Measurements from ENCODE around the gene PROCA1. TPM values are rescaled to one million over a fixed set of nuclear protein-coding genes. Genes with fewer than 3 reads are reported as not detected.

PROCA1 gene
- total RNA-seq, 2 experiments from 2014 or later = 5.0 to 5.1 TPM

DNA sequence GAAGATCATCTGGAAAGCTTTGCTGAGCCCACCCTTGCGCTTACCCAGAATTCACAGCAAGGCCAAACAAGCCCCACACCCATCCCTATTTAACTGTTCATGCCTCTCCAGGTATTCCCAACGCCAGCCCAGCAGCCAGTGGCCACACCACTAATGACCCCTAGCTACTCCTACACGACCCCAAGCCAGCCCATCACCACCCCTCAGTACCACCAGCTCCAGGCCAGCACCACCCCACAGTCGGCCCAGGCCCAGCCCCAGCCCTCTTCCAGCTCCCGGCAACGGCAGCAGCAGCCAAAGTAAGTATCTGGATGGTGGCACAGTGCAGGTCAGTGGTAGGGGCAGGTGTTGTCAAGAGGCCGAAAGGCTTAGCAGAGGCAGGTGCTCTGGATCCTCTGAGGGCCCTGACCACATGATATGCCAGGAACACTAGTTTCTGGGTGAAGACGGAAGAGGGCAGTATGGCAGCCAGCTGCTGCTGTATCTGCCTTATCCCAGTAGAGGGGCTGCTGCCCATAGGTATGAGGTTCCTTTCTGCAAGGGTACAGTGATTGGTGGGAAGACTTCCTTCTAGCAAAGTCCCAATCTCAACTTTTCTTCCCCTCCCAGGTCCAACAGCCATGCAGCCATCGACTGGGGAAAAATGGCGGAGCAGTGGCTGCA, 10.7 kb downstream of the PROCA1 start:
- intact Hi-C loops (cut with micrococcal nuclease) = no loop called here
- H3K9me3 Mint-ChIP-seq = no peaks in the 10 kb centered on the region
- DNase-seq = no peak
- H3K4me1 Mint-ChIP-seq (ENCODE audit: low read depth) = no peaks in the 10 kb centered on the region
- CTCF ChIA-PET = no interaction called here
- ATAC-seq = no peak
- POLR2A ChIA-PET = interaction anchor here (1.3 to 2.7 kb wide), 3 partner anchors 9 to 90 kb away, joined by 3 to 14 read pairs (median 5); no protein-coding TSS in a partner anchor
- H3K27me3 Mint-ChIP-seq = no peaks in the 10 kb centered on the region
- TF ChIP-seq, protein P1, sequence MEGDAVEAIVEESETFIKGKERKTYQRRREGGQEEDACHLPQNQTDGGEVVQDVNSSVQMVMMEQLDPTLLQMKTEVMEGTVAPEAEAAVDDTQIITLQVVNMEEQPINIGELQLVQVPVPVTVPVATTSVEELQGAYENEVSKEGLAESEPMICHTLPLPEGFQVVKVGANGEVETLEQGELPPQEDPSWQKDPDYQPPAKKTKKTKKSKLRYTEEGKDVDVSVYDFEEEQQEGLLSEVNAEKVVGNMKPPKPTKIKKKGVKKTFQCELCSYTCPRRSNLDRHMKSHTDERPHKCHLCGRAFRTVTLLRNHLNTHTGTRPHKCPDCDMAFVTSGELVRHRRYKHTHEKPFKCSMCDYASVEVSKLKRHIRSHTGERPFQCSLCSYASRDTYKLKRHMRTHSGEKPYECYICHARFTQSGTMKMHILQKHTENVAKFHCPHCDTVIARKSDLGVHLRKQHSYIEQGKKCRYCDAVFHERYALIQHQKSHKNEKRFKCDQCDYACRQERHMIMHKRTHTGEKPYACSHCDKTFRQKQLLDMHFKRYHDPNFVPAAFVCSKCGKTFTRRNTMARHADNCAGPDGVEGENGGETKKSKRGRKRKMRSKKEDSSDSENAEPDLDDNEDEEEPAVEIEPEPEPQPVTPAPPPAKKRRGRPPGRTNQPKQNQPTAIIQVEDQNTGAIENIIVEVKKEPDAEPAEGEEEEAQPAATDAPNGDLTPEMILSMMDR (IDR thresholded peaks at IDR 0.05) = no peak
- no peak overlapping the region for H3K4me3 Mint-ChIP-seq
- no peak overlapping the region for H3K27ac Mint-ChIP-seq
- peaks cover 33% of the 10 kb centered on the region for H3K36me3 Mint-ChIP-seq (ENCODE audit: low read depth)

DNA sequence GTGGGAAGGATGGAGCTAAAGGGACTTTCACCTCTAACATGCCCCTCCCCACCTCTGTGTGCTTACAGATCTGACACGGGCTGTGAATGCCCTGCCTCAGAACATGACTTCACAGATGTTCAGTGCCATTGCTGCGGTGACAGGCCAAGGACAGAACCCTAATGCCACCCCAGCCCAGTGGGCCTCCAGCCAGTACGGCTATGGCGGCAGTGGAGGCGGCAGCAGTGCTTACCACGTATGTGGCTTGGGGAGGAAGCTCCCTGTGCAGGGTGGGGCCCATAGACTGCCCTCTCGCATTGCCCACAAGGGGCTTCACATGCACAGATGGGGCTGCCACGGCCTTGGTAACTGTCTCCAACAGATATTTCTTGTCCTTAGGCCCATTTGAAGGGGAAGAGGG, 11.4 kb downstream of the PROCA1 start:
- POLR2A ChIA-PET = interaction anchor here (1.3 to 2.7 kb wide), 3 partner anchors 9 to 89 kb away, joined by 3 to 14 read pairs (median 5); no protein-coding TSS in a partner anchor
- Mint-ChIP-seq H3K4me3 (no peak overlapping the region), H3K27me3 (no peaks in the 10 kb centered on the region), H3K4me1 (ENCODE audit: low read depth) (no peaks in the 10 kb centered on the region), H3K27ac (no peak overlapping the region), H3K9me3 (no peaks in the 10 kb centered on the region), H3K36me3 (ENCODE audit: low read depth) (peaks cover 37% of the 10 kb centered on the region)
- no peak for ATAC-seq
- intact Hi-C loops (cut with micrococcal nuclease) = no loop called here
- CTCF ChIA-PET = no interaction called here
- no peak for DNase-seq
- TF ChIP-seq, protein P1 (IDR thresholded peaks at IDR 0.05) = no peak

DNA sequence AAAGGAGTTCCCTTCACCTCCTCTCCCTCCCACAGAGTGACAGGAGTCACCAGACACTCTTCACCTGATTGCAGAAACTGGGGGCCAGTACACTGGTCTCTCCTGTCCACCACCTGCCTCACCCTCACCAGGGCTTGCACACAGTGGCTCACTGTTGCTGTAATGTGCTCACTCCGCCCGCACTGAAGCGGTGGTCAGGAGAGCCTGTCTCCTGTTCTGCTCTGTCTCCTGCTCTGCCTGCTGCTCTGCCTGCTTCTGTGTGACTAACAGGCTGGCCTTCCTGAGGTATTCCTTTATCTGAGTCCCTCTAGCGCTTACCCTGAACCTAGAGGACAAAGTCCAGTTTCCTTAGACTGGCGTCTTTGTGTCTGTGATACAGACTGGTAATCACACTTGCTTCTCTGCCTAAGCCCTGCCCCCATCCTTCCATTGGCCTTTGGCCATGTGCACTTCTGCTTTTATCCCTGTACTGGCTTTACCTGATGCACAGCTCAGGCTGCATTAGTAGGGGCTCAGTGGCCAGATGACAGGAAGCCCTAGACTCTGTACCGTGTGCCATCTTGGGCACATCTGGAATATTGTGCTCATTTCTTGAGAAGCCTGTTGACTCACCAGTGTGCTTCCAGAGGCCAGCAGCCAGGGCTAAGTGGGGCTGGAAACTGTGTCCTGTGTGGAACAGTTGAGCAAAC, 13.3 kb downstream of the PROCA1 start:
- POLR2A ChIA-PET = interaction anchor here (0.9 to 1.0 kb wide), 2 partner anchors 11 to 13 kb away, joined by 3 to 4 read pairs; partner anchors contain the start of gene PROCA1
- H3K4me3 Mint-ChIP-seq = no peak overlapping the region
- CTCF ChIA-PET = no interaction called here
- no peak for ATAC-seq
- peaks cover 49% of the 10 kb centered on the region for H3K36me3 Mint-ChIP-seq (ENCODE audit: low read depth)
- no peak for DNase-seq
- H3K27me3 Mint-ChIP-seq = no peaks in the 10 kb centered on the region
- intact Hi-C loops (cut with micrococcal nuclease) = no loop called here
- H3K9me3 Mint-ChIP-seq = no peaks in the 10 kb centered on the region
- no peak overlapping the region for H3K27ac Mint-ChIP-seq
- no peaks in the 10 kb centered on the region for H3K4me1 Mint-ChIP-seq (ENCODE audit: low read depth)
- TF ChIP-seq, protein P1 (IDR thresholded peaks at IDR 0.05) = no peak

DNA sequence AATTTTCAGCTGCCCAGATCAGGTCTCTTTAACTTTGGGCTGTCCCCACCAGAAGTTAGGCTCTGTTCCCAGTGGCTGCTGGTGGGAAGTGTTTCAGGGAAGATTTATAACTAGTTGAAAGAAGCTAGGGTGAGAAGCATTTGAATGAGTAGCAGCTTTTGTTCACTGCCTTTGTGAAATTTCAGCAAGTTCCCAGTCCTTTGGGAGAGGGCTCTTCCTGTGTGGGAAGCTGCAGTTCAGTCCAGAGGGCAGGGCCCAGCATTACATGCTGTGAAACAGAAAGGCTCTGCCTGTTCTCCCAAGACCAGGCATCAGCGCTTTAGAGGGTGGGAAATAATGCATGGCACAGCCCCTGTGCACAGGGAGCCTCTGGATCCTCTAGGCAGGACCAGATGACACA, 17.8 kb downstream of the PROCA1 start:
- ChIA-PET POLR2A (interaction anchor here (0.8 to 1.7 kb wide), 3 partner anchors 11 to 116 kb away, joined by 3 to 4 read pairs (median 3); no protein-coding TSS in a partner anchor), CTCF (no interaction called here)
- H3K9me3 Mint-ChIP-seq = no peaks in the 10 kb centered on the region

More for the DNA sequence above, 17.8 kb downstream of the PROCA1 start:
- H3K36me3 Mint-ChIP-seq (ENCODE audit: low read depth) = peaks cover 51% of the 10 kb centered on the region
- no peaks in the 10 kb centered on the region for H3K4me1 Mint-ChIP-seq (ENCODE audit: low read depth)
- no peaks in the 10 kb centered on the region for H3K27me3 Mint-ChIP-seq
- no peak overlapping the region for H3K27ac Mint-ChIP-seq
- TF ChIP-seq, protein P1 (IDR thresholded peaks at IDR 0.05) = no peak
- DNase-seq (no peak), ATAC-seq (no peak)
- no peak overlapping the region for H3K4me3 Mint-ChIP-seq
- intact Hi-C loops (cut with micrococcal nuclease) = no loop called here
